B cell (primary cell): Measurements from ENCODE around the gene LRCH1. TPM values are rescaled to one million over a fixed set of nuclear protein-coding genes. Genes with fewer than 3 reads are reported as not detected.

Experiments used
- ATAC-seq: fragments of 200-7000 bp; cut with Tn5 transposase; one replicate; pipeline ENCODE4 v1.10.0; 2021; ENCODE audit warnings: low read depth, mild to moderate bottlenecking, moderate number of reproducible peaks, moderate library complexity
- CTCF ChIA-PET: fragments of 350-600 bp; sonication (Branson Sonifier 250); formaldehyde crosslinking; loops from one replicate; lab custom pipeline; 2021; ENCODE audit warnings: antibody characterized with exemption, inconsistent platforms; lab: Charles Lee
- POLR2A ChIA-PET: fragments of 350-600 bp; sonication (Branson Sonifier 250); formaldehyde crosslinking; loops from one replicate; lab custom pipeline; 2021; ENCODE audit warnings: antibody characterized with exemption; lab: Charles Lee
- DNase-seq: peaks from one replicate; pipeline ENCODE4 v3.0.0; 2013
- H2AFZ ChIP-seq: 2 replicates; pipeline ENCODE4 v1.6.1; 2012; ENCODE audit warnings: mild to moderate bottlenecking, low read depth, low read length; ENCODE audit not compliant: insufficient read depth, poor library complexity, severe bottlenecking
- H3K27ac ChIP-seq, 2 donors: 1 replicate in 1 of 2; 2 replicates in 1 of 2; pipeline ENCODE4 v1.5.1; 2012 to 2013; ENCODE audit warnings: low read length in 2 of 2, mild to moderate bottlenecking in 2 of 2, moderate library complexity in 1 of 2
- H3K27me3 ChIP-seq, 4 experiments: fragments of 200-600 bp in 1 of 4; sonication (generic) in 1 of 4; replicated peaks in 1 of 4; 1 replicate in 2 of 4; 2 replicates in 2 of 4; pipeline versions ENCODE4 v1.6.1 to v1.7.0; 2013 to 2016; ENCODE audit warnings: low read length in 3 of 4, mild to moderate bottlenecking in 2 of 4, mixed read lengths in 1 of 4, moderate library complexity in 1 of 4; ENCODE audit not compliant: insufficient read depth in 4 of 4, control insufficient read depth in 3 of 4; ENCODE audit errors: control extremely low read depth in 1 of 4
- H3K36me3 ChIP-seq, 2 experiments: replicated peaks in 1 of 2; 1 replicate in 1 of 2; 2 replicates in 1 of 2; pipeline versions ENCODE4 v1.6.1 to v1.7.1; 2013; ENCODE audit warnings: low read length in 1 of 2; ENCODE audit not compliant: insufficient read depth in 2 of 2, control insufficient read depth in 1 of 2; ENCODE audit errors: control extremely low read depth in 1 of 2, extremely low read depth in 1 of 2
- H3K4me1 ChIP-seq, 2 donors: fragments of 200-600 bp in 1 of 2; sonication (generic) in 1 of 2; 1 replicate in 1 of 2; 2 replicates in 1 of 2; pipeline versions ENCODE4 v1.5.1 to v1.6.1; 2013 to 2017; ENCODE audit warnings: low read length in 2 of 2; ENCODE audit not compliant: control insufficient read depth in 2 of 2, insufficient read depth in 2 of 2
- H3K4me2 ChIP-seq: replicated peaks from 2 replicates; pipeline ENCODE3; 2012; ENCODE audit warnings: mild to moderate bottlenecking, low read depth, low read length; ENCODE audit not compliant: poor library complexity, severe bottlenecking
- H3K4me3 ChIP-seq, 5 experiments: fragments of 200-600 bp in 1 of 5; sonication (generic) in 1 of 5; 1 replicate in 3 of 5; 2 replicates in 2 of 5; pipeline versions ENCODE4 v1.5.1 to v1.7.0; 2011 to 2016; ENCODE audit warnings: low read length in 4 of 5, mild to moderate bottlenecking in 4 of 5, low read depth in 2 of 5, control low read depth in 1 of 5, moderate library complexity in 1 of 5; ENCODE audit not compliant: insufficient read depth in 1 of 5; ENCODE audit errors: control extremely low read depth in 1 of 5, extremely low read depth in 1 of 5
- H3K79me2 ChIP-seq: fragments of 200-600 bp; sonication (generic); one replicate; pipeline ENCODE4 v1.6.0; 2016; ENCODE audit warnings: low read length; ENCODE audit not compliant: control insufficient read depth, insufficient read depth
- H3K9ac ChIP-seq: fragments of 200-600 bp; sonication (generic); 2 replicates; pipeline ENCODE4 v1.6.1; 2017; ENCODE audit warnings: mild to moderate bottlenecking, low read length, moderate library complexity
- H3K9me3 ChIP-seq, 3 donors: one replicate each; pipeline versions ENCODE4 v1.6.1 to v1.7.1; 2013; ENCODE audit warnings: low read length in 2 of 3; ENCODE audit not compliant: control insufficient read depth in 2 of 3, insufficient read depth in 1 of 3; ENCODE audit errors: control extremely low read depth in 1 of 3
- H4K20me1 ChIP-seq: 2 replicates; pipeline ENCODE4 v1.6.0; 2012; ENCODE audit warnings: mild to moderate bottlenecking, low read length; ENCODE audit not compliant: insufficient read depth, control insufficient read depth, poor library complexity, severe bottlenecking
- H3K27ac Mint-ChIP-seq: one replicate; pipeline ENCODE4 v1.8.0; 2021; ENCODE audit warnings: mixed read lengths
- H3K27me3 Mint-ChIP-seq: one replicate; pipeline ENCODE4 v1.8.0; 2021; ENCODE audit warnings: mixed read lengths
- H3K4me1 Mint-ChIP-seq: one replicate; pipeline ENCODE4 v1.8.0; 2021; ENCODE audit warnings: mixed read lengths
- H3K4me3 Mint-ChIP-seq: one replicate; pipeline ENCODE4 v1.8.0; 2021; ENCODE audit warnings: mixed read lengths
- H3K9me3 Mint-ChIP-seq: one replicate; pipeline ENCODE4 v1.8.0; 2022; ENCODE audit warnings: mixed read lengths; ENCODE audit not compliant: insufficient read depth
- EZH2 ChIP-seq: IDR thresholded peaks from 2 replicates; pipeline ENCODE4 v1.6.1; 2012; ENCODE audit warnings: borderline replicate concordance, low read depth, mild to moderate bottlenecking, moderate library complexity, low read length; ENCODE audit not compliant: insufficient read depth, poor library complexity, severe bottlenecking
- WGBS: methylation state at CpG from one replicate; pipeline ENCODE4 v1.1.5; 2013; ENCODE audit warnings: missing lambda C conversion rate; ENCODE audit not compliant: insufficient coverage; 5-methylcytosine and 5-hydroxymethylcytosine counted together
- intact Hi-C: fragments of 100-400 bp; cut with micrococcal nuclease; formaldehyde crosslinking; loops from one replicate; pipeline ENCODE4 v1.10.0; 2022
- polyA plus RNA-seq: library from polyadenylated mRNA; depleted of rRNA; stranded (reverse); fragments of >200 nt; gene quantifications from 2 replicates; pipeline ENCODE4 v1.2.3, GENCODE V29; 2012
- total RNA-seq, 2 donors: library from RNA; stranded (reverse); fragments of 120-200 nt in 1 of 2; gene quantifications; 1 replicate in 1 of 2; 2 replicates in 1 of 2; pipeline versions ENCODE4 v1.2.3 to v1.2.4, GENCODE V29; 2013 to 2022
- TF ChIP-seq, protein P1 (sequence below): fragments of 200-600 bp; IDR thresholded peaks from one replicate; pipeline ENCODE4 v1.8.0; 2022; ENCODE audit warnings: antibody characterized with exemption, mild to moderate bottlenecking

LRCH1 gene
- total and polyA plus RNA-seq, 2 donors (not counting 1 experiment from before 2014, with no cell fraction given) = 13.0 to 50.3 TPM

DNA sequence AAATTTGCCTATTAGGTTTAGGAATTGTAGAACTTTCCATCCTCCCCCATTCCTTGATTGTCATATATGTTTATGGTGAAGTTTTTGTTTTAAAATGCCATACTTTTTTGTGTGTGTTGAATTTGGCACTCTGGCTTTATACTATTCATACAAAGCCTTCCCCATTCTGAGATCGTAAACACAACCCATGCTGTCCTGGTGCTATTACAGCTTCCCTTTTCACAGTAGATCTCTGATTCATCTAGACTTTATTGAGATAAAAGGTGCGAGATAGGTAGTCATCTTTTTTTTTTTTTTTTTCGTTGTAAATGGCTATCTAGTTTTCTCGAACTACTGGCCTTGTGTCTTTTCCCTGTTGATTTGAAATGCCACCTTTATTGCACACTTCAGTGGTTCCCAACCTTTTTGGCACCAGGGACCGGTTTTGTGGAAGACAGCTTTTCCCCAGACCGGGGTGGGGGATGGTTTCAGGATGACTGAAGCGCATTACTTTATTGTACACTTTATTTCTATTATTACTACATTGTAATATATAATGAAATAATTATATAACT is 94.6 kb downstream of the LRCH1 start:
- no peaks in the 10 kb centered on the region for H3K9me3 Mint-ChIP-seq
- Histone ChIP-seq H3K4me2 (peak overlapping the region; percentile 50), H3K9ac (no peak overlapping the region), H4K20me1 (peaks cover 30% of the 10 kb centered on the region), H3K4me3 (no peak overlapping the region), H3K4me1 (peaks cover 20 to 39% of the 10 kb centered on the region in 2 donors), H3K27me3 (no peaks in the 10 kb centered on the region), H3K79me2 (peaks cover 95% of the 10 kb centered on the region), H3K9me3 (no peaks in the 10 kb centered on the region), H3K27ac (peak overlapping the region in 1 of 2 donors; percentile 54), H2AFZ (no peak overlapping the region), H3K36me3 (peaks cover 0 to under 1% of the 10 kb centered on the region in 2 experiments)
- intact Hi-C loops = loop anchor here (2.0 kb wide), 2 partner anchors 17 to 19 kb away; no protein-coding TSS in a partner anchor
- DNase-seq (peak; percentile 36), ATAC-seq (peak; percentile 57)
- POLR2A ChIA-PET = interaction anchor here (1.2 kb wide), 1 partner anchor 11 kb away, joined by 3 read pairs; no protein-coding TSS in a partner anchor
- H3K27ac Mint-ChIP-seq = peak overlapping the region; percentile 8
- TF ChIP-seq, protein P1, sequence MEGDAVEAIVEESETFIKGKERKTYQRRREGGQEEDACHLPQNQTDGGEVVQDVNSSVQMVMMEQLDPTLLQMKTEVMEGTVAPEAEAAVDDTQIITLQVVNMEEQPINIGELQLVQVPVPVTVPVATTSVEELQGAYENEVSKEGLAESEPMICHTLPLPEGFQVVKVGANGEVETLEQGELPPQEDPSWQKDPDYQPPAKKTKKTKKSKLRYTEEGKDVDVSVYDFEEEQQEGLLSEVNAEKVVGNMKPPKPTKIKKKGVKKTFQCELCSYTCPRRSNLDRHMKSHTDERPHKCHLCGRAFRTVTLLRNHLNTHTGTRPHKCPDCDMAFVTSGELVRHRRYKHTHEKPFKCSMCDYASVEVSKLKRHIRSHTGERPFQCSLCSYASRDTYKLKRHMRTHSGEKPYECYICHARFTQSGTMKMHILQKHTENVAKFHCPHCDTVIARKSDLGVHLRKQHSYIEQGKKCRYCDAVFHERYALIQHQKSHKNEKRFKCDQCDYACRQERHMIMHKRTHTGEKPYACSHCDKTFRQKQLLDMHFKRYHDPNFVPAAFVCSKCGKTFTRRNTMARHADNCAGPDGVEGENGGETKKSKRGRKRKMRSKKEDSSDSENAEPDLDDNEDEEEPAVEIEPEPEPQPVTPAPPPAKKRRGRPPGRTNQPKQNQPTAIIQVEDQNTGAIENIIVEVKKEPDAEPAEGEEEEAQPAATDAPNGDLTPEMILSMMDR = no peak
- no peak for TF ChIP-seq EZH2
- H3K27me3 Mint-ChIP-seq = no peaks in the 10 kb centered on the region
- H3K4me3 Mint-ChIP-seq = peak overlapping the region; percentile 26
- no CpG with 5 or more reads among the region's 7 CpGs for WGBS
- peaks cover 71% of the 10 kb centered on the region for H3K4me1 Mint-ChIP-seq
- CTCF ChIA-PET = interaction anchor here (0.7 to 2.6 kb wide), 7 partner anchors 10 to 96 kb away, joined by 3 to 13 read pairs (median 3); no protein-coding TSS in a partner anchor

DNA sequence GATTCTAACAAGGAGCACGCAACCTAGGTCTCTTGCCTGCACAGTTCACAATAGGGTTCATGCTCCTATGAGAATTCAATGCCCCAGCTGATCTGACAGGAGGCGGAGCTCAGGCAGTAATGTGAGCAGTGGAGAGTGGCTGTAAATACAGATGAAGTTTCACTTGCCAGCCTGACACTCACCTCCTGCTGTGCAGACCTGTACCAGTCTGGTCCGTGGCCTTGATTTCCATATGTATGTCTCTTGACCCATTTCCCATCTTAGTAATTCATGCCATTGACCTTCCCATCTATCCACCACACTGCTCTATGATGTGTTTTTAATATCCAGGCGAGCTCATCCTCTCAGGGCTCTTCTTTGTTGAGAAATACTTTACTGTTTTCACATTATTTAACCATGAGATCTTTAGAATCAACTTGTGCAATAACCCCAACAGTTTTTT is 95.2 kb downstream of the LRCH1 start:
- peak overlapping the region; percentile 35 for H3K4me3 Mint-ChIP-seq
- peak overlapping the region; percentile 51 for H3K27ac Mint-ChIP-seq
- Histone ChIP-seq H3K4me3 (no peak overlapping the region), H3K27ac (no peak overlapping the region), H3K9me3 (no peaks in the 10 kb centered on the region), H3K79me2 (peaks cover 94% of the 10 kb centered on the region), H3K4me2 (peak overlapping the region; percentile 50), H3K9ac (no peak overlapping the region), H3K36me3 (peaks cover 2 to 3% of the 10 kb centered on the region in 2 experiments), H4K20me1 (peaks cover 28% of the 10 kb centered on the region), H3K4me1 (peaks cover 20 to 36% of the 10 kb centered on the region in 2 donors), H3K27me3 (no peaks in the 10 kb centered on the region), H2AFZ (no peak overlapping the region)
- WGBS = 25% methylated on average over 1 of the region's 4 CpGs
- TF ChIP-seq, protein P1 = no peak
- ChIA-PET CTCF (interaction anchor here (1.0 to 2.6 kb wide), 4 partner anchors 19 to 96 kb away, joined by 3 to 13 read pairs (median 3); no protein-coding TSS in a partner anchor), POLR2A (interaction anchor here (1.2 kb wide), 1 partner anchor 10 kb away, joined by 3 read pairs; no protein-coding TSS in a partner anchor)
- intact Hi-C loops = loop anchor here (2.0 kb wide), 1 partner anchor 19 kb away; no protein-coding TSS in a partner anchor
- H3K9me3 Mint-ChIP-seq = no peaks in the 10 kb centered on the region
- ATAC-seq = peak; percentile 83
- peak; percentile 56 for DNase-seq
- no peaks in the 10 kb centered on the region for H3K27me3 Mint-ChIP-seq
- peaks cover 69% of the 10 kb centered on the region for H3K4me1 Mint-ChIP-seq
